ENCODE data around the gene RASGRF1. TPM values are rescaled to one million over a fixed set of nuclear protein-coding genes. Genes with fewer than 3 reads are reported as not detected.

Gene RASGRF1
- total RNA-seq, 2 experiments from 2014 or later, result 3.0 to 4.5 TPM

GRCh38 chr15:79027532-79028410, 62.8 kb downstream of the RASGRF1 start:
- no peak overlapping the region for H3K4me2 ChIP-seq (ENCODE audit: low read length)

GRCh38 chr15:79025802-79026201, 64.8 kb downstream of the RASGRF1 start:
- intact Hi-C loops (cut with micrococcal nuclease; ENCODE audit: unreplicated experiment), result loop anchor here (1.0 kb wide), 1 partner anchor 116 kb away; no protein-coding TSS in a partner anchor
- no peaks in the 10 kb centered on the region for H3K79me2 ChIP-seq (ENCODE audit: insufficient read depth, low read depth, low read length)
- DNase-seq (ENCODE audit: low spot score), result no peak
- no peak overlapping the region for H3K4me3 ChIP-seq (ENCODE audit: low read depth, low read length, poor library complexity, severe bottlenecking)
- ChIA-PET POLR2A (interaction anchor here (0.5 kb wide), 1 partner anchor 121 kb away, joined by 4 read pairs; no protein-coding TSS in a partner anchor), CTCF (ENCODE audit: unreplicated experiment) (interaction anchor here (0.5 to 1.2 kb wide), 3 partner anchors 21 to 159 kb away, joined by 4 to 7 read pairs (median 4); no protein-coding TSS in a partner anchor)
- H3K27ac ChIP-seq (ENCODE audit: low read depth, low read length, poor library complexity, severe bottlenecking), result no peak overlapping the region
- H3K36me3 ChIP-seq (ENCODE audit: insufficient read depth, low read length), result no peaks in the 10 kb centered on the region
- TF ChIP-seq EZH2phosphoT487 (IDR thresholded peaks at IDR 0.05; ENCODE audit: borderline replicate concordance, low read depth, low read length), result no peak
- TF ChIP-seq CTCF (conservative IDR thresholded peaks at IDR 0.05; ENCODE audit: low read length), result no peak
- BruUV-seq (replicated peaks), result no TSS peak
- no peak overlapping the region for H3K4me2 ChIP-seq (ENCODE audit: low read length)
- H4K20me1 ChIP-seq (ENCODE audit: insufficient read depth, low read length), result no peaks in the 10 kb centered on the region
- peaks cover 6% of the 10 kb centered on the region for H3K4me1 ChIP-seq (ENCODE audit: insufficient read depth, low read length, poor library complexity, severe bottlenecking)
- H2AFZ ChIP-seq (ENCODE audit: low read length), result no peak overlapping the region
- no peaks in the 10 kb centered on the region; the same call in 1 of the 2 replicates for H3K9me3 ChIP-seq (ENCODE audit: low read length)
- no peaks in the 10 kb centered on the region for H3K9me2 ChIP-seq (ENCODE audit: insufficient read depth, low read length)

More at GRCh38 chr15:79027532-79028410, 62.8 kb downstream of the RASGRF1 start:
- POLR2A ChIA-PET, result interaction anchor here (1.0 kb wide), 1 partner anchor 220 kb away, joined by 3 read pairs; no protein-coding TSS in a partner anchor
- Histone ChIP-seq H3K4me3 (ENCODE audit: low read depth, low read length, poor library complexity, severe bottlenecking) (no peak overlapping the region), H4K20me1 (ENCODE audit: insufficient read depth, low read length) (no peaks in the 10 kb centered on the region), H2AFZ (ENCODE audit: low read length) (no peak overlapping the region), H3K9me3 (ENCODE audit: low read length) (no peaks in the 10 kb centered on the region; the same call in 1 of the 2 replicates), H3K27ac (ENCODE audit: low read depth, low read length, poor library complexity, severe bottlenecking) (no peak overlapping the region), H3K79me2 (ENCODE audit: insufficient read depth, low read depth, low read length) (no peaks in the 10 kb centered on the region), H3K4me1 (ENCODE audit: insufficient read depth, low read length, poor library complexity, severe bottlenecking) (peaks cover 6% of the 10 kb centered on the region), H3K36me3 (ENCODE audit: insufficient read depth, low read length) (no peaks in the 10 kb centered on the region), H3K9me2 (ENCODE audit: insufficient read depth, low read length) (no peaks in the 10 kb centered on the region)
- CTCF ChIA-PET (ENCODE audit: unreplicated experiment), result interaction anchor here (1.1 to 2.4 kb wide), 3 partner anchors 21 to 157 kb away, joined by 3 to 16 read pairs (median 3); no protein-coding TSS in a partner anchor
- TF ChIP-seq CTCF (conservative IDR thresholded peaks at IDR 0.05; ENCODE audit: low read length), result no peak
- intact Hi-C loops (cut with micrococcal nuclease; ENCODE audit: unreplicated experiment), result loop anchor here (1.0 kb wide), 1 partner anchor 157 kb away; no protein-coding TSS in a partner anchor
- no TSS peak for BruUV-seq (replicated peaks)
- DNase-seq (ENCODE audit: low spot score), result no peak

Measured in OCI-LY7 (cell line).